HEK293 (cell line): ENCODE results near the gene BACE1.

Source experiments
- CTCF ChIA-PET: fragments of 350-600 bp; formaldehyde crosslinking; extraction: SDS; loops from one replicate; lab custom pipeline; 2021; ENCODE audit warnings: antibody characterized with exemption; lab: Yijun Ruan, JAX
- POLR2A ChIA-PET: fragments of 300-600 bp; formaldehyde crosslinking; extraction: SDS; loops from one replicate; lab custom pipeline; 2020; ENCODE audit warnings: antibody characterized with exemption, inconsistent platforms; lab: Yijun Ruan, JAX
- H3K27ac ChIP-seq: fragments of 200-500 bp; sonication (Bioruptor generic); 2 replicates; pipeline ENCODE4 v1.5.1; 2014; ENCODE audit warnings: low read depth, low read length, control low read depth, inconsistent platforms; ENCODE audit errors: extremely low read depth
- H3K36me3 ChIP-seq, 2 experiments: fragments of 200-500 bp in 1 of 2; sonication (Bioruptor generic) in 1 of 2; 1 replicate in 1 of 2; 2 replicates in 1 of 2; pipeline ENCODE4 v1.5.1; 2014 to 2017; ENCODE audit warnings: inconsistent platforms in 2 of 2, low read length in 2 of 2; ENCODE audit not compliant: control insufficient read depth in 2 of 2, insufficient read depth in 1 of 2
- H3K4me1 ChIP-seq: fragments of 200-500 bp; sonication (Bioruptor generic); 2 replicates; pipeline ENCODE4 v1.5.1; 2014; ENCODE audit warnings: mild to moderate bottlenecking, low read length, inconsistent platforms; ENCODE audit not compliant: control insufficient read depth, insufficient read depth
- H3K4me3 ChIP-seq: 2 replicates; pipeline ENCODE4 v1.5.1; 2011; ENCODE audit warnings: low read depth, mild to moderate bottlenecking, control low read depth, low read length, moderate library complexity
- H3K9me3 ChIP-seq: fragments of 200-500 bp; sonication (Bioruptor generic); 2 replicates; pipeline ENCODE4 v1.5.1; 2014; ENCODE audit warnings: low read depth, low read length, inconsistent platforms; ENCODE audit not compliant: control insufficient read depth, insufficient read depth
- BCL11B ChIP-seq: fragments of 450-650 bp; formaldehyde crosslinking; IDR thresholded peaks from 2 replicates; pipeline ENCODE4 v1.5.1; 2016; ENCODE audit warnings: low read depth, missing biosample characterization, missing genetic modification characterization
- BCL6B ChIP-seq: fragments of 450-650 bp; formaldehyde crosslinking; IDR thresholded peaks from 2 replicates; pipeline ENCODE4 v1.5.1; 2017; ENCODE audit warnings: missing biosample characterization, missing genetic modification characterization
- GLI4 ChIP-seq: fragments of 450-650 bp; formaldehyde crosslinking; IDR thresholded peaks from 2 replicates; pipeline ENCODE4 v1.5.1; 2016; ENCODE audit warnings: missing biosample characterization, missing genetic modification characterization
- HOXC10 ChIP-seq: sonication (generic); formaldehyde crosslinking; IDR thresholded peaks from 2 replicates; pipeline ENCODE4 v1.8.1; 2023; ENCODE audit warnings: mild to moderate bottlenecking, missing genetic modification reagents
- SALL2 ChIP-seq: fragments of 450-650 bp; formaldehyde crosslinking; IDR thresholded peaks from 2 replicates; pipeline ENCODE4 v1.5.0; 2017; ENCODE audit warnings: missing biosample characterization, mild to moderate bottlenecking, missing genetic modification characterization, borderline replicate concordance
- ZFP37 ChIP-seq: fragments of 450-650 bp; formaldehyde crosslinking; IDR thresholded peaks from 2 replicates; pipeline ENCODE4 v1.5.1; 2016; ENCODE audit warnings: missing biosample characterization, missing genetic modification characterization
- ZIC2 ChIP-seq: fragments of 450-650 bp; formaldehyde crosslinking; IDR thresholded peaks from 2 replicates; pipeline ENCODE4 v1.5.1; 2016; ENCODE audit warnings: missing biosample characterization, missing genetic modification characterization
- ZNF280D ChIP-seq: fragments of 450-650 bp; formaldehyde crosslinking; IDR thresholded peaks from 2 replicates; pipeline ENCODE4 v1.5.1; 2016; ENCODE audit warnings: missing biosample characterization, missing genetic modification characterization
- ZNF391 ChIP-seq: fragments of 450-650 bp; formaldehyde crosslinking; IDR thresholded peaks from 2 replicates; pipeline ENCODE4 v1.5.1; 2016; ENCODE audit warnings: low read depth, missing biosample characterization, missing genetic modification characterization, borderline replicate concordance
- ZNF529 ChIP-seq: fragments of 450-650 bp; formaldehyde crosslinking; IDR thresholded peaks from 2 replicates; pipeline ENCODE4 v1.5.1; 2017; ENCODE audit warnings: missing genetic modification characterization, missing biosample characterization; ENCODE audit not compliant: insufficient replicate concordance
- ZNF623 ChIP-seq: fragments of 450-650 bp; formaldehyde crosslinking; IDR thresholded peaks from 2 replicates; pipeline ENCODE4 v1.5.1; 2016; ENCODE audit warnings: missing biosample characterization, missing genetic modification characterization
- ZNF626 ChIP-seq: fragments of 450-650 bp; sonication (Bioruptor Pico); formaldehyde crosslinking; IDR thresholded peaks from 2 replicates; pipeline ENCODE4 v1.5.1; 2018; ENCODE audit warnings: missing biosample characterization, missing genetic modification characterization, inconsistent platforms
- ZNF654 ChIP-seq: fragments of 450-650 bp; formaldehyde crosslinking; IDR thresholded peaks from 2 replicates; pipeline ENCODE4 v1.5.1; 2016; ENCODE audit warnings: low read depth, missing biosample characterization, missing genetic modification characterization
- ZNF658 ChIP-seq: fragments of 450-650 bp; formaldehyde crosslinking; IDR thresholded peaks from 2 replicates; pipeline ENCODE4; 2016; ENCODE audit warnings: missing biosample characterization, missing genetic modification characterization
- ZNF76 ChIP-seq: fragments of 450-650 bp; formaldehyde crosslinking; IDR thresholded peaks from 2 replicates; pipeline ENCODE4; 2016; ENCODE audit warnings: low read depth, missing biosample characterization, missing genetic modification characterization, borderline replicate concordance
- ZNF837 ChIP-seq: fragments of 450-650 bp; formaldehyde crosslinking; IDR thresholded peaks from 2 replicates; pipeline ENCODE4 v1.5.1; 2016; ENCODE audit warnings: missing biosample characterization, missing genetic modification characterization
- ZNF843 ChIP-seq: fragments of 450-650 bp; formaldehyde crosslinking; IDR thresholded peaks from 2 replicates; pipeline ENCODE4 v1.5.1; 2016; ENCODE audit warnings: missing biosample characterization, missing genetic modification characterization
- ZSCAN16 ChIP-seq: fragments of 450-650 bp; formaldehyde crosslinking; IDR thresholded peaks from 2 replicates; pipeline ENCODE4 v1.5.1; 2016; ENCODE audit warnings: missing biosample characterization, missing genetic modification characterization
- TF ChIP-seq, protein P1 (sequence below): fragments of 450-650 bp; formaldehyde crosslinking; IDR thresholded peaks from 2 replicates; pipeline ENCODE4 v1.5.1; 2017; ENCODE audit warnings: missing biosample characterization, mild to moderate bottlenecking, missing genetic modification characterization, moderate library complexity
- TF ChIP-seq, protein P2 (sequence below): fragments of 450-650 bp; formaldehyde crosslinking; IDR thresholded peaks from 2 replicates; pipeline ENCODE4 v1.5.0; 2017; ENCODE audit warnings: missing biosample characterization, missing genetic modification characterization, borderline replicate concordance

The BACE1 gene

DNA sequence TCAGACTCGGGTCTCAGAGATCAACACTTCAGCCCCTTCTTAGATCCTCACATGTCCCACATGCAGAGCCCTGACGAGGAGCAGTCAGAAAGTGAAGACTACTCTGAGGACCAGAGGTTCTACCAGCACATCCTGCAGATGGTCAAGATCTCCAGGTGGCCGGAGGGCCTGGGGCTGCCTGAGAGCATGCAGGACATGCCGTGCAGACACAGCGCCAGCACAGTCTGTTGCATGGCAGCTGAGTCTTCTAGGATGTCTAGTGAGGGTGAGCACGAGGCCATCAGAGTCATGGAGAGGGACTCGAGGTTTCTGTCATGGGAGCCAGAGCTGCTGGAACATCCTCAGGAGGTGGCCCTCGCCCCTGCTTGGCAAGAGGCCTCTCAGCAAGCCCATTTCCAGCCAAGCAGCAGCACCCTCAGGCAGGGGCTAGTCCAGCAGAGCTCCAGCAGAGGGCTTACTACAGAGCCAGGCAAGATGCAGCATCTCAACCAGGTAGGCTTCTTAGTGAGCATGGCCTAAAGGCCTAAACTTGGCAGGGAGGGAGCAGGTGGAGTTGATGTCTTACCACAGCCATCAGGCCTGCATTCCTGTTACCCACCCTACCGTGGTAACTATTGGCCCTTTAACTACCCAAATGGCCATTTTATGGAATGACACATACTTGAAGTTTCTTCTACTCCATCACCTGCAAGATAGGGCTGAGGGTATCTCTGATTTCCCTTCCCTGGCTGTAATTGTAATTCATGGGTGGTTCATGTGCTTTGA is 40.3 kb upstream of the BACE1 start (continued):
- TF ChIP-seq, protein P1, sequence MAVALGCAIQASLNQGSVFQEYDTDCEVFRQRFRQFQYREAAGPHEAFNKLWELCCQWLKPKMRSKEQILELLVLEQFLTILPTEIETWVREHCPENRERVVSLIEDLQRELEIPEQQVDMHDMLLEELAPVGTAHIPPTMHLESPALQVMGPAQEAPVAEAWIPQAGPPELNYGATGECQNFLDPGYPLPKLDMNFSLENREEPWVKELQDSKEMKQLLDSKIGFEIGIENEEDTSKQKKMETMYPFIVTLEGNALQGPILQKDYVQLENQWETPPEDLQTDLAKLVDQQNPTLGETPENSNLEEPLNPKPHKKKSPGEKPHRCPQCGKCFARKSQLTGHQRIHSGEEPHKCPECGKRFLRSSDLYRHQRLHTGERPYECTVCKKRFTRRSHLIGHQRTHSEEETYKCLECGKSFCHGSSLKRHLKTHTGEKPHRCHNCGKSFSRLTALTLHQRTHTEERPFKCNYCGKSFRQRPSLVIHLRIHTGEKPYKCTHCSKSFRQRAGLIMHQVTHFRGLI (tag by site-specific recombination): no peak
- no peak for TF ChIP-seq ZNF280D
- no peak for TF ChIP-seq ZNF658 (tag by site-specific recombination)
- TF ChIP-seq, all 188 proteins: peak for 0

DNA sequence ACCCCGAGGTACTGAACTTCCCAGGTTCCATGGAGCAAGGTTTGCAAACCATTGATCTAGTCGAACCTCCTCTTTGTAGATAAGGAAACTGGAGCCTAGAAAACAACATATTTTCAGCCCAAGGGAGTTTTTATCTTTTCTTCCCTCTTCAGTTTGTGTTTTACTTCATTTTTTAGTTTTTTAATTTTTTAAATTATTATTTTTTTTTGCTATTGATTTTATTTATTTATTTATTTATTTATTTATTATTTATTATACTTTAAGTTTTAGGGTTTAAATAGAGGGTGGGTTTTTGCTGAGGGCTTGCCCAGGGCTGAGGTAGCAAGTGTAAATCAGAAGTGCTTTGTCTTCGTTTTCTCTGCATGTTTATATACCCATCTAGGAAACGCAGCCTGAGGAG is 38.5 kb upstream of the BACE1 start:
- CTCF ChIA-PET: no interaction called here
- POLR2A ChIA-PET: no interaction called here

DNA sequence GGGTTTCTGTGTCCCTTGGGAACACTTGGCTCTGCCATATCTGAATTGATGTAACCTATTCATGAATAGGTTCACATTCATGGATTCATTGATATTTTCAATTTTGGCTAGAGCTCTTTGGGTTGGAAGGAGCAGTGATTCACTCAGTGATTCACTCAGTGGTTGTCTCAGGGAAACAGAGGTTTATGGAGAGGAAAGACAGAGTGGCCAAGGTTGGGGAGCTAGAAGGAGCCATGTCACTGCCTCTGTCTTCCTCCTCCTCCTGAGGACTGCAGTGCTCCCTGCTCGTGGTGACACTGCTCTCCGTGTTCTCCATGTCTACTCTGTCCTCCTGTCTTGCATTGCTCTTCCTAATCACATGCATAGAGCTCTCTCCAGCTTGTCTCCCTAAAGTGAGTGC is 29.0 kb upstream of the BACE1 start:
- ChIA-PET CTCF (no interaction called here), POLR2A (no interaction called here)
- Histone ChIP-seq H3K4me3 (no peak overlapping the region), H3K36me3 (peaks cover 0 to 63% of the 10 kb centered on the region in 2 experiments; a peak in 2 of 3 replicates), H3K27ac (no peak overlapping the region), H3K4me1 (no peaks in the 10 kb centered on the region), H3K9me3 (no peaks in the 10 kb centered on the region)
- TF ChIP-seq ZNF76 (no peak), ZSCAN16 (tag by site-specific recombination) (no peak), ZFP37 (tag by site-specific recombination) (no peak), ZIC2 (tag by site-specific recombination) (no peak), GLI4 (tag by site-specific recombination) (no peak), HOXC10 (CRISPR knock-in tag) (no peak), ZNF837 (no peak), ZNF529 (tag by site-specific recombination) (no peak), ZNF391 (tag by site-specific recombination) (no peak), BCL6B (tag by site-specific recombination) (no peak), SALL2 (no peak), ZNF843 (tag by site-specific recombination) (no peak), ZNF654 (tag by site-specific recombination) (no peak), BCL11B (no peak)
- TF ChIP-seq, protein P2, sequence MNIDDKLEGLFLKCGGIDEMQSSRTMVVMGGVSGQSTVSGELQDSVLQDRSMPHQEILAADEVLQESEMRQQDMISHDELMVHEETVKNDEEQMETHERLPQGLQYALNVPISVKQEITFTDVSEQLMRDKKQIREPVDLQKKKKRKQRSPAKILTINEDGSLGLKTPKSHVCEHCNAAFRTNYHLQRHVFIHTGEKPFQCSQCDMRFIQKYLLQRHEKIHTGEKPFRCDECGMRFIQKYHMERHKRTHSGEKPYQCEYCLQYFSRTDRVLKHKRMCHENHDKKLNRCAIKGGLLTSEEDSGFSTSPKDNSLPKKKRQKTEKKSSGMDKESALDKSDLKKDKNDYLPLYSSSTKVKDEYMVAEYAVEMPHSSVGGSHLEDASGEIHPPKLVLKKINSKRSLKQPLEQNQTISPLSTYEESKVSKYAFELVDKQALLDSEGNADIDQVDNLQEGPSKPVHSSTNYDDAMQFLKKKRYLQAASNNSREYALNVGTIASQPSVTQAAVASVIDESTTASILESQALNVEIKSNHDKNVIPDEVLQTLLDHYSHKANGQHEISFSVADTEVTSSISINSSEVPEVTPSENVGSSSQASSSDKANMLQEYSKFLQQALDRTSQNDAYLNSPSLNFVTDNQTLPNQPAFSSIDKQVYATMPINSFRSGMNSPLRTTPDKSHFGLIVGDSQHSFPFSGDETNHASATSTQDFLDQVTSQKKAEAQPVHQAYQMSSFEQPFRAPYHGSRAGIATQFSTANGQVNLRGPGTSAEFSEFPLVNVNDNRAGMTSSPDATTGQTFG (tag by site-specific recombination): no peak

More for the DNA sequence above, 38.5 kb upstream of the BACE1 start:
- no peaks in the 10 kb centered on the region for H3K9me3 ChIP-seq
- H3K4me3 ChIP-seq: no peak overlapping the region
- no peak overlapping the region for H3K27ac ChIP-seq
- peaks cover 5 to 65% of the 10 kb centered on the region in 2 experiments for H3K36me3 ChIP-seq
- no peak for TF ChIP-seq ZNF623 (tag by site-specific recombination)
- TF ChIP-seq ZNF626 (tag by site-specific recombination): no peak
- H3K4me1 ChIP-seq: no peaks in the 10 kb centered on the region
